Gastroesophageal sphincter (tissue), 4 donors: ENCODE measurements around the gene TRDN. TPM values are rescaled to one million over a fixed set of nuclear protein-coding genes. Genes with fewer than 3 reads are reported as not detected.
"Not testable (repeated sequence)": the region's sequence is repeated elsewhere in the genome, so short reads cannot be mapped to it uniquely, and the experiment has no call there.

Experiments
- ATAC-seq: fragments of 150-250 bp; one replicate; pipeline ENCODE4 v1.9.1; 2016; ENCODE audit warnings: mild to moderate bottlenecking, moderate library complexity
- H3K27ac ChIP-seq, 4 donors: fragments of 200-600 bp; sonication (generic) in 3 of 4; 1 replicate in 3 of 4; 2 replicates in 1 of 4; pipeline ENCODE4 v1.5.1; 2016 to 2019
- H3K27me3 ChIP-seq: fragments of 200-600 bp; sonication (generic); one replicate; pipeline ENCODE4 v1.5.1; 2019
- H3K36me3 ChIP-seq, 2 donors: fragments of 200-600 bp; sonication (generic); one replicate each; pipeline ENCODE4 v1.5.1; 2019; ENCODE audit warnings: control low read depth in 1 of 2
- H3K4me1 ChIP-seq, 3 donors: fragments of 200-600 bp; sonication (generic); 1 replicate in 2 of 3; 2 replicates in 1 of 3; pipeline ENCODE4 v1.5.1; 2016 to 2019; ENCODE audit warnings: control low read depth in 2 of 3
- H3K4me3 ChIP-seq, 2 donors: fragments of 200-600 bp; sonication (generic); one replicate each; pipeline ENCODE4 v1.5.1; 2019; ENCODE audit warnings: mild to moderate bottlenecking in 1 of 2, moderate library complexity in 1 of 2
- H3K9me3 ChIP-seq, 3 donors: fragments of 200-600 bp; sonication (generic); one replicate each; pipeline ENCODE4 v1.5.1; 2017 to 2019; ENCODE audit warnings: control low read depth in 2 of 3
- CTCF ChIP-seq, 4 experiments: fragments of 200-600 bp in 2 of 4; fragments of 450-650 bp in 2 of 4; sonication (generic) in 1 of 4; IDR thresholded peaks; one replicate each; pipeline ENCODE4 v1.5.1; 2017 to 2019; ENCODE audit warnings: antibody characterized with exemption in 4 of 4, mild to moderate bottlenecking in 2 of 4, moderate library complexity in 2 of 4
- EP300 ChIP-seq: sonication (generic); formaldehyde crosslinking; IDR thresholded peaks from one replicate; pipeline ENCODE4 v1.6.1; 2017; ENCODE audit warnings: antibody characterized with exemption, mild to moderate bottlenecking
- POLR2A ChIP-seq, 2 donors: fragments of 450-650 bp; IDR thresholded peaks; one replicate each; pipeline ENCODE4 v1.6.1; 2017; ENCODE audit warnings: antibody characterized with exemption in 2 of 2, mild to moderate bottlenecking in 2 of 2, moderate library complexity in 1 of 2
- POLR2AphosphoS5 ChIP-seq: sonication (generic); formaldehyde crosslinking; IDR thresholded peaks from one replicate; pipeline ENCODE4 v1.6.1; 2017; ENCODE audit warnings: antibody characterized with exemption
- WGBS, 2 donors: methylation state at CpG; one replicate each; pipeline ENCODE4 v1.1.5; 2018; ENCODE audit warnings: low coverage in 1 of 2; 5-methylcytosine and 5-hydroxymethylcytosine counted together
- total RNA-seq, 4 donors: library from RNA; depleted of rRNA; stranded (reverse); fragments of >200 nt; gene quantifications; one replicate each; pipeline ENCODE4 v1.1.0, GENCODE V29; 2016

The TRDN gene
- total RNA-seq, 4 donors from 2014 or later = not detected

- Histone ChIP-seq H3K27ac (no peak overlapping the region), H3K4me1 (no peaks in the 10 kb centered on the region), H3K27me3 (no peaks in the 10 kb centered on the region), H3K9me3 (no peaks in the 10 kb centered on the region), H3K4me3 (no peak overlapping the region), H3K36me3 (no peaks in the 10 kb centered on the region)
- no peak for ATAC-seq
- TF ChIP-seq POLR2AphosphoS5 (no peak), CTCF (IDR thresholded peaks at IDR 0.05) (no peak), POLR2A (IDR thresholded peaks at IDR 0.05) (no peak), EP300 (no peak)
- 64 to 67% methylated on average over 2 of the region's 2 CpGs for WGBS, 2 donors
Observed at GRCh38 chr6:123507582-123507981, 129.2 kb downstream of the TRDN start.

DNA sequence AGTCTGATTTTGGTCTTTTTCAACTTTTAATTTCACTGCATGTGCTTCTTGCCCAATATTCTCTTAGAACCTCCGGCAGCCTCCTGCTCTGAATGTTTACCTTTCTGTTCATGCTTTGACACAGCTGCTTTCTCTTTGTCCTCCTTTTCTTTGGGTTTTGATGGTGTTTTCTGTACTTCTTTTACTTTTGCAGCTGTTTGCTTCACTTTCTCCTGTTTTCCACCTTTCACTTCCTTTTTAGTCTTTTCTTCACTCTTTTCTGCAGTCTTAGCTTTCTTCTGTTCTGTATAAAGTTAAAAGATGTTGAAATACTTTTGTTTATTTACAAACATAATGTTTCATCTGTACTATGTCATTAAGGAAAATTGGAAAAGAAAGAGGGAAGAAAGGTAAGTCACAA, 133.1 kb downstream of the TRDN start:
- no peak overlapping the region for H3K27ac ChIP-seq
- H3K4me1 ChIP-seq = no peaks in the 10 kb centered on the region
- H3K4me3 ChIP-seq = no peak overlapping the region
- no peaks in the 10 kb centered on the region for H3K36me3 ChIP-seq
- 17 to 36% methylated on average over 1 of the region's 1 CpG for WGBS, 2 donors
- no peaks in the 10 kb centered on the region for H3K27me3 ChIP-seq
- no peak for TF ChIP-seq CTCF (IDR thresholded peaks at IDR 0.05)
- no peak for TF ChIP-seq POLR2AphosphoS5
- H3K9me3 ChIP-seq = no peaks in the 10 kb centered on the region
- no peak for ATAC-seq

DNA sequence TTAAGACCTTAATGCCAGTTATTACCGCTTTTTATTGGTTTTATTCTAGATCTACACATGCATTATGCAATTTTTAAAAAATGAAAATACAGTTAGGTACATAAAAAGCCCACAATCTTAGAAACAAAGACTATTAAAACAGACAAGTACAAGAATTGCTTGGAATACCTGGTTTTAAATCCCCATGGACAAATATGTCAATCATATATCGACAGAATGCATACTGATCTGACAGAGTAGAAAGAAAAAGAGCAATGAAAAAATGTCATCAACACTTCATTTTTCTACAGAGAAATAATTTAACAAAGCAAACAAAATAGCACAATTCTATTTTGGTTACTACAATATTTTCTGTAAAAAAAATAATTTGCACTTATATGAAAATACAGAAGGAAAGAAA, 139.7 kb downstream of the TRDN start:
- ATAC-seq = no peak
- H3K9me3 ChIP-seq = no peaks in the 10 kb centered on the region
- TF ChIP-seq POLR2A (IDR thresholded peaks at IDR 0.05) (no peak), CTCF (IDR thresholded peaks at IDR 0.05) (no peak), EP300 (no peak), POLR2AphosphoS5 (no peak)
- WGBS, 2 donors = 88 to 95% methylated on average over 2 of the region's 2 CpGs
- H3K4me1 ChIP-seq = no peaks in the 10 kb centered on the region
- H3K36me3 ChIP-seq = no peaks in the 10 kb centered on the region
- no peak overlapping the region for H3K4me3 ChIP-seq
- H3K27ac ChIP-seq = no peak overlapping the region
- H3K27me3 ChIP-seq = no peaks in the 10 kb centered on the region

DNA sequence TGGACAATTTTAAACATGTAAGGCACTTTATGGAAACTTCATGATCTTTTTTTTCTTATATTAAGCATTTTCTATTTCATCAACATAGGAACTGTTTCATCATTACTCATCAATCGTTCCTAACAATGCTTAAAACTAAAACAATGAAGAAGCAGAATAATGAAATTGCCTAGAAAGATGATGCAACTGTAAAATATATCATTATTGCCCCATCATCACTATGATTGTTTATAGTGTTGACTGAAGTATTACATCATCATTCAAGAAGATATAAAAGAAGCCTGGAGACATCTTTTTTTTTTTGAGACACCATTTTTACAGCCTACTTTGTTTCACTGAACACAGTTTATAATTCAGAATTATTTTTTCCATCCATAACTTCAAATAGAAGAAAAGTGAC, 147.2 kb downstream of the TRDN start:
- no peaks in the 10 kb centered on the region for H3K4me1 ChIP-seq
- H3K9me3 ChIP-seq = no peaks in the 10 kb centered on the region
- no peaks in the 10 kb centered on the region for H3K36me3 ChIP-seq
- TF ChIP-seq POLR2A (IDR thresholded peaks at IDR 0.05) (no peak), POLR2AphosphoS5 (no peak), CTCF (IDR thresholded peaks at IDR 0.05) (no peak), EP300 (no peak)
- ATAC-seq = no peak
- H3K4me3 ChIP-seq = no peak overlapping the region
- WGBS, 2 donors = 45 to 68% methylated on average over 1 of the region's 1 CpG
- no peak overlapping the region for H3K27ac ChIP-seq
- no peaks in the 10 kb centered on the region for H3K27me3 ChIP-seq

DNA sequence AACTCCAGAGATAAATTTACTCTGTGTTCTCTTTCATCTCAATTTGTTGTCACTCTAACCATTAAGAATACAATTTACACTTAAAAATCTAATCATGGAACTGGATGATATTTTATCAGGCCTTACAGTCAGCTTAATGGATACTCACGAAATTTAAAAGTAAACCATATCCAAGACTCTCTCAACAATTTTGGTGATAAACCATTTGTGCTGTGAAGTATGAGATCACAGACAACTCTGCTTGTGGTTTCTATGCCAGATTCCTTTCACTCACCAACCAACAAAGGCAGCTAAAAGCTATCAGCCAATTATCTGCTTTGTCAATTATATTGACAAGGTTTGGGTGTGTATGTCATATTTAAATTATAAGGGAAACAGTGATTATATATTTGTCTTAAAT, 155.8 kb downstream of the TRDN start:
- 18% methylated on average over 1 of the region's 1 CpG; no CpG with 5 or more reads in 1 of the 2 donors for WGBS, 2 donors
- Histone ChIP-seq H3K27me3 (no peaks in the 10 kb centered on the region), H3K4me3 (no peak overlapping the region), H3K4me1 (no peaks in the 10 kb centered on the region), H3K27ac (no peak overlapping the region), H3K36me3 (no peaks in the 10 kb centered on the region), H3K9me3 (no peaks in the 10 kb centered on the region)
- no peak for TF ChIP-seq POLR2AphosphoS5
- no peak for TF ChIP-seq EP300
- TF ChIP-seq POLR2A (IDR thresholded peaks at IDR 0.05) = no peak
- TF ChIP-seq CTCF (IDR thresholded peaks at IDR 0.05) = no peak
- ATAC-seq = no peak

- H3K27ac ChIP-seq, H3K9me3 ChIP-seq, H3K4me1 ChIP-seq, ATAC-seq, H3K36me3 ChIP-seq, H3K4me3 ChIP-seq, H3K27me3 ChIP-seq: not testable (repeated sequence)
- 93 to 95% methylated on average over 7 to 9 of the region's 29 CpGs for WGBS, 2 donors
Observed at GRCh38 chr6:123472025-123472702, 164.6 kb downstream of the TRDN start.
